IPS-NIHi7 (cell line): Measurements from ENCODE around the gene ZMIZ1.

Source experiments
- DNase-seq: peaks from one replicate; pipeline ENCODE4 v3.0.0; 2012; ENCODE audit warnings: mixed read lengths; ENCODE audit errors: extremely low spot score

The ZMIZ1 gene

GRCh38 chr10:79308969-79309665, 240.4 kb downstream of the ZMIZ1 start:
- no peak for DNase-seq

DNA sequence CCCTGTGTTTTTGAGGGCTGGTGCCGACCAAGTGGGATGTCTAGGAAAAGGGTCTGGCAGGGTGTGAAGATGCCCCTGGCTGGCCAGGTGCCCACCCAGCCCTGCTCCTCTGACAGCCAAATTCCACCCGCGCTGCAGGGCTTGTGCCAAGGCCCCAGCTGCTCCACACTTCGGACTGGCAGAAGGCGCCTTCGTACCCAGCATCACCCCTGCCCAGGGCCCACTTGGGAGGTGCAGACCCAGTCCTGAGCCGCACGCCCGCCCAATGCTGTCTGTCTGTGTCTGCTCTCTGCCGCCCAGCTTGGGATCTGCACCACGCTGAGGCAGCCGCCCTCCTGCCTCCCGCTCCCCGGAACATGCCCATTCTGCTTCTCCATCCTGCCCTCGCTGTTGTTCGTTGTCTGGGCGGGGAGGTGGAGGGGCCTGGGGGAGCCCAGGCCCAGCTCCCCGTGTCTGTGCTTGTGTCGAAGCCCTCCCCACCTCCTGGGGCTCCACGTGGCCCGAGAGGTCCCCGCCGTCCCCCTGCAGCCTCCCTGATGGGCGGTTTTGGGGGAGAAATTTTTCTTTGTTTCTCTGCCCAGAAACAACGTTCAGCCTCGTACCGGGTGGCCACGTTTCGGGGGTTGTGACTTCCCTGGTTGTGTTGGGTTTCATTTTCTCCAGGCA, 241.6 kb downstream of the ZMIZ1 start:
- no peak for DNase-seq

GRCh38 chr10:79310911-79311573, 242.3 kb downstream of the ZMIZ1 start:
- DNase-seq, result no peak

DNA sequence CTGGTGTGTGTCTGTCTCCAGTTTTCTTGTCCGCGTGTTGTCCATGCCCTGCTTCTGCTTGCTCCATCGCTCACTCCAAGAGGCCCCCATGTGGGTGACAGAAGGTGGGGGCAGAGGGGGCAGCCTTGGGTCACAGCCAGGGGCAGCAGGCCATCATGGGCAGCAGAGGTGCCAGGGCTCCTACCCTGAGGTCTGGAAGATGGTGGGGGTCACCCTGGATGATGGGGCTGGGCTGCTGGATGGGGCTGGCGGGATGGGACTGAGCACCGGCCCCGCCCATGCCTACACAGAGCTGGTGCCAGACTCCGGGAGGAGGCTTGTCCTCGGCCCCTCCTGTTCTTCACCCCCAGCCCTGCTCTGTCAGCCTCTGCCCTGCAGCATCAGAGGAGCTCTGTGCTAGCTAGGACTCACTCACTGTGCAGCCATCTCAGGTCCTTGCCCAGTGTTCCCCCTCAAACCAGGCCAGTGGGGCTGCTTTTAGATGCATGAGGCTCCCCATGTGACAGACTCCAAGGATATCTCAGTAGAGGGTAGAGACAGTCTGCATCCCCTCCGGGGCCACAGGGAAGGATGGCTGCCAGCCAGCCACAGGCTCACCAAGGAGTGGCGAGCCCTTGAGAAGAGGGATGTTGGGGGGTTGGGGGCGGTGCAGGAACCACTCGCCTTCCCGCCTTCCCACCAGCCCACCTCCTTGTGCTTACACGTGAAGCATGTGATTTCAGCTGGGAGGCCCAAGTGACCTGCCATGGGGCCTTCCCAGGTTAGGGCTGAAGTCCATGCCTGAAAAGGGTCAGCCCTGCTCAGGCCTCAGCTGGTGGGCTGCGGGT, 243.0 kb downstream of the ZMIZ1 start:
- no peak for DNase-seq

GRCh38 chr10:79312601-79313187, 243.9 kb downstream of the ZMIZ1 start:
- DNase-seq, result no peak

GRCh38 chr10:79313320-79313719, 244.6 kb downstream of the ZMIZ1 start:
- no peak for DNase-seq

DNA sequence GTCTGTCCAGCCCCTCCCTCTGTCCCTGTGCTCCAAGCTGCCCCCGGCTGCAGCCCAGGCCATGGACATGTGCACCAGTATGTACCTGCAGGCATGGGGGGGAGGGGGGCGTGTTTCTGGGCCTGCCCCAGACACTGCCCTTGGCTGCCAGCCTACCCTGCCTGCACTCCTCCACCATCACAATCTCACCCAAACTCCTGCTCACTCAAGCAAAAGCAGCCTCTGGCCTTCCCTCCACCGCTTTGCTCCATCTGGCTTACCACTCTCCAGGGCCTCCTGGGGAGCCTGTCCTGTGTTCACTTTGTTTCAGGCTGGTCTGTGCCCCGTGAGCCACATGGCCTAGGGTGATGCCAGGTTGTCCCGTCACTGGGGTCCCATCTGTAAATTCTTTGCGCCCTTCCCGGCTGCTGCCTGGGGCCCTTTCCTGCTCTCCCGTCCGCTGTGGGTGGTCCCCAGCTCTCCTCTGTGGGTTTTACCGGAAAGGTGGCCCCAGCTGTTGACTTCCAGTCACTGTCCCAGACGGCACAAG, 245.2 kb downstream of the ZMIZ1 start:
- DNase-seq, result no peak

DNA sequence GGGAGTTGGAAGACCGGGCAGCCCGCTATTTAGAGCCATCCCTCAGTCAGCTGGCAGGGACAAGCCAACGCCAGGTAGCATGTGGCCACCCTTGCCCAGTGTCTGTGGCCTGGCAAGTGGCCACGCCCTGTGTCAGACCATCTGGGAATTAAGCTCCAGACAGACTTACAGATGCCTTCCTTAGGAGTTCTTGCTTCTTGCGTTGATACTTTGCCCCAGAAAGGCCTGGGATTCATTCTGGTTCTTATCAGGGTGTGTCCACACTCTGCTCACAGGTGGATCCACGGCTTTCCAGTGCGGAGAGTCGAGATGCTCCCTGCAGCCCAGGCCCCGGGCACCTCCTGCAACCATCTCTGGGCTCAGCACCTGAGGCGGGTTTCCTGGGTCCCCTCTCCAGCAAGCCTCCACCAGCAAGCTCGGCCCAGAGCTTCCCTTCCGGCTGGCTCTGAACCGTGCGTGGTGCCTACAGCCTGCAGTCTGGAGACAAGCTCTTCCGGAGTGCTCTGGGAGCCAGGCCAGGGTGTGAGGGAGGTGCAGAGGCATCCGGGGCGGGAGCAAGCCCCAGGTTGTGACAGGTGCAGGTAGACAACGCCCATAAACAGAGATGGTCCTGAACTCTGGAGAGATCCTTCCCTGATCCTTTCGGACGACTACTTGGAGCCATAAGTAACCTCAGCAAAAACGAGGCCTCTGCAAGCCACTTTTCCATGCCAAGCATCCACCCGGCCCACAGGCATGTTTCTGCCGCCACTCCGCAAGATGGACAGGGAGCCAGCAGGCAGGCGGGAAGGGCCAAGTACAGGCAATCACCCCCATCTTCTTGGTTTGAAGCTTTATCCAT, 246.2 kb downstream of the ZMIZ1 start:
- DNase-seq, result no peak

DNA sequence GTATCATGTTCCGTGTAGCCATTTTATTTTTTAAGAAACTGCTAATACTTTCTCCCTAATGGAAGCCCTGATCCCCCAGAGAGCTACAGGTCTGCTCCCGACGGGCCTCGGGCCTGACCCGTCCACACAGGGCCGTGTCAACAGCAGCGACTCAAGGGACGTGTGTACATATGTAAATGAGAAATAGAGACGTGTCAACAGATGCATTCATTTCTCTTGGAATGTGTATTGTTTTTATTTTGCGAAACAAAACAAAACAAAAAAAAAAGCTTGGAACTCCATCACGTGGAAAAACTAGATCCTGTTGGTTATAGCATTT, 246.8 kb downstream of the ZMIZ1 start:
- DNase-seq, result no peak

- no peak for DNase-seq
Observed at GRCh38 chr10:79316671-79317431, 248.1 kb downstream of the ZMIZ1 start.

DNA sequence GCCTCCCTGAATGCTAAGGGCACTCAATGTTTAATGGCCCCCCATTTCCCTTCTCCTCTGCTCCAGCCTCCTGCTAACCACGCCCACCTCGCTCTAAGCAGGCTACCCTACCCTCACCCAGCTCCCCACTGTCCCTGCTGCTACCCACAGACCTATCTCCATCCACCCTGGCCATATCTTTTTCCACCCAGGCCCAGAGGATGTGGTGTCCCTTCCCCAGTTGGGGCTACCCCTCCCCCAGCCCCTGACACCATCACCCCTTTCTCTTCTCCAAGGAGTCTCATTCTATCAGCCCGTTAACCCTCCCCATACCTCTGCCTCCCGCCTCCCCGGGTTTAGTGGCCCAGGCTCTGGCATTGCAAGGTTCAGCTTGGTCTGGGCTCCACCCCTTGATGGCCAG, 249.6 kb downstream of the ZMIZ1 start:
- no peak for DNase-seq

DNA sequence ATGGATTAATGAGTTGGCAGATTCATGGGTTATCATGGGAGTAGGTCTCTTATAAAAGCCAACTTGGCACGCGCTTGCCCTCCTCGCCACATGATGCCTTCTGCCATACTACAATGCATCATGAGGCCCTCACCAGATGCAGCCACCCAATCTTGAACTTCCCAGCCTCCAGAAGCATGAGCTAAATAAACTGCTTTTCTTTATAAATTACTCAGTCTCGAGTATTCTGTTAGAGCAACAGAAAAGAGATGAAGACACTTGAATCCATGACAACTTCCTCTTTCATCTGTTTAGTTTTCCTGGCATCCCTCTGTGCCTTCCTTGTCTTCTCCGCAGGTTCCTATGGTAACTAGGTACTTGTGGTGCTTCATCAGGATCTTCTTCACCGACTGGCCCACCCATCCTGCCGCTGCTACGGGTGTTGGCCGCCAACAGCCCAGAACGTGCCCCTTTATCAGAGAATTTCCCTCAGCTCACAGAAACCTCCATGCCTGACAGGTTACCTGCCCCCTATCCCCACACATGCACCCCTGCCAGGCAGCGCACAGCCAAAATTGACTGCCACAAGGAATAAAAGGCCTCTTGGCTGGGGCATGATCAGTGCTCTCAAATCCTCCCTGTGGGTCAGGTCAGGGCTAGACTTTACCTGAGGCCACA, 250.5 kb downstream of the ZMIZ1 start:
- DNase-seq, result no peak

- no peak for DNase-seq
Observed at GRCh38 chr10:79320316-79320715, 251.6 kb downstream of the ZMIZ1 start.

GRCh38 chr10:79320820-79321493, 252.2 kb downstream of the ZMIZ1 start:
- DNase-seq, result no peak

- DNase-seq, result no peak
Observed at GRCh38 chr10:79321494-79321882, 252.7 kb downstream of the ZMIZ1 start.

GRCh38 chr10:79321951-79322350, 253.2 kb downstream of the ZMIZ1 start:
- no peak for DNase-seq

DNA sequence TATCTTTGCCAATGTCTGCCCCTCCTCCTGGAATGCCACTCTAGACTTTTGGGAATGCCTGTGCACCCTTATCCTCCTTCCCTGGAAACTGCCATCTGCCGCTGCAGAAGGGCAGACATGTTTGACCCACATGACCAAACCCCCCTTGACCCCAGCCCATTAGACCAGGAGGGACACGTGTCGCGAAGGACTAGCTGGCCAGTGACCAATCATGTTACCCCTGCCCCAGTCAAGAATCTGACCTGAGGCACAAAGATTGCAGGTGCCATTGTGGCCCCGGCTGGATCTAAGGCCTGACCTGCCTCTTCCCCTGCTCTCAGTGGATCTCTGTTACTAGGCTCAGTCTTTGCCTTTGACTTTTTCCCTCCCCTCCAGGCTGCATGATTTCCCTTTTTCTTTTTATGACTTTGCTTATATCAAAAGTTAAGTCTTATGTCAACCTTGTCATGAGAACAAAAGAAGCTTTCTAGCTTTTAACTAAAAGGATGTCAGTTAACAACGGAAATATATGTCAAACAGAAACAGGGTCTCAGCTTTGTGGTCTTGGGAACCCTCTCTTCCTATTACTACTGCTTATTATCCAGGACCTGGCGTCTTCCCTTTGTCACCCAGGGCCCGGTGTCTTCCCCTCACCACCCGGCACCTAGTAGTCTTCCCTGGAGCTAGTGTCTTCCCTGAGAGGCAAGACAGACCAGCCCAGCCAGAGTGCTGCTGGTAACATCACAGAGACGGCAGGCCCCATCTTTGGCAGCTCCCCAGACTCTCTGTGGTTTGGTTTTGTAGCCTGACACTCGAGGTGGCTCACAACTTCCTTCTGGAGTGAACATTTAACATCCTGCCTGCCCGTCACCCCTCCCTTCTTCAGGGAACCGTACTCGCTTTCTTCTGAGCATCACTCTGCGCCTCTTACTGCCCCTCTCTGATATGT, 254.1 kb downstream of the ZMIZ1 start:
- DNase-seq, result no peak

- DNase-seq, result no peak
Observed at GRCh38 chr10:79323602-79324001, 254.8 kb downstream of the ZMIZ1 start.
